LNCaP clone FGC (cell line): ENCODE data around the gene CDO1.
A peak's percentile ranks its signal among the peaks of the same experiment; 100 is the strongest.

Source experiments
- DNase-seq: peaks from one replicate; pipeline ENCODE4 v3.0.0-alpha.2; 2011; ENCODE audit warnings: low read depth
- H3K4me3 ChIP-seq: 2 replicates; pipeline ENCODE4 v1.5.1; 2011; ENCODE audit warnings: mild to moderate bottlenecking, low read depth, low read length, control low read depth
- CTCF ChIP-seq: IDR thresholded peaks from 2 replicates; pipeline ENCODE4 v1.5.1; 2012; ENCODE audit warnings: mild to moderate bottlenecking; ENCODE audit not compliant: control insufficient read depth, insufficient read depth; ENCODE audit errors: extremely low read depth

CDO1 gene

GRCh38 chr5:115816226-115817081 lies at the start of gene CDO1:
TSS of gene CDO1 (minus strand) at chr5:115816659. CDS start at chr5:115816397, 262 bp downstream.
- TF ChIP-seq CTCF, result no peak
- no peak within 1 kb of the TSS for H3K4me3 ChIP-seq
- DNase-seq, result no peak

GRCh38 chr5:115859378-115859777 lies 42.9 kb upstream of the CDO1 start:
- no peak overlapping the region for H3K4me3 ChIP-seq
- DNase-seq, result no peak
- TF ChIP-seq CTCF, result no peak

- H3K4me3 ChIP-seq, result no peak overlapping the region
- TF ChIP-seq CTCF, result no peak
- DNase-seq, result no peak
Measured at GRCh38 chr5:115858396-115858795, 41.9 kb upstream of the CDO1 start.

- DNase-seq, result peak; percentile 14
- no peak overlapping the region for H3K4me3 ChIP-seq
- TF ChIP-seq CTCF, result no peak
Measured at GRCh38 chr5:115857626-115858349, 41.3 kb upstream of the CDO1 start.

- H3K4me3 ChIP-seq, result no peak overlapping the region
- TF ChIP-seq CTCF, result no peak
- no peak for DNase-seq
Measured at GRCh38 chr5:115857057-115857479, 40.6 kb upstream of the CDO1 start.

GRCh38 chr5:115855959-115856358 lies 39.5 kb upstream of the CDO1 start:
- TF ChIP-seq CTCF, result no peak
- H3K4me3 ChIP-seq, result no peak overlapping the region
- no peak for DNase-seq
